ENCODE results near the gene DIP2B.

Gene DIP2B

DNA sequence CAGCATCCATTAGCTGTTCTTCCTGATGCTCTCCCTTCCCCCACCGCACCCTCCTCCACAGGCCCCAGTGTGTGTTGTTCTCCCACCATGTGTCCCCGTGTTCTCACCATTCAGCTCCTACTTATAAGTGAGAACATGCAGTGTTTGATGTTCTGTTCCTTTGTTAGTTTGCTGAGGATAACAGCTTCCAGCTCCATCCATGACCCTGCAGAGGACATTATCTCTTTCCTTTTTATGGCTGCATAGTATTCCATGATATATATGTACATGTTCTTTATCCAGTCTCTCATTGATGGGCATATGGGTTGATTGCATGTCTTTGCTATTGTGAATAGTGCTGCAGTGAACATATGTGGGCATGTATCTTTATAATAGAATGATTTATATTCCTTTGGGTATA is 268.1 kb downstream of the DIP2B start:
- no peak overlapping the region for H3K4me3 ChIP-seq (ENCODE audit: low read length)
- DNase-seq (ENCODE audit: low read depth): no peak
- TF ChIP-seq, protein P1, sequence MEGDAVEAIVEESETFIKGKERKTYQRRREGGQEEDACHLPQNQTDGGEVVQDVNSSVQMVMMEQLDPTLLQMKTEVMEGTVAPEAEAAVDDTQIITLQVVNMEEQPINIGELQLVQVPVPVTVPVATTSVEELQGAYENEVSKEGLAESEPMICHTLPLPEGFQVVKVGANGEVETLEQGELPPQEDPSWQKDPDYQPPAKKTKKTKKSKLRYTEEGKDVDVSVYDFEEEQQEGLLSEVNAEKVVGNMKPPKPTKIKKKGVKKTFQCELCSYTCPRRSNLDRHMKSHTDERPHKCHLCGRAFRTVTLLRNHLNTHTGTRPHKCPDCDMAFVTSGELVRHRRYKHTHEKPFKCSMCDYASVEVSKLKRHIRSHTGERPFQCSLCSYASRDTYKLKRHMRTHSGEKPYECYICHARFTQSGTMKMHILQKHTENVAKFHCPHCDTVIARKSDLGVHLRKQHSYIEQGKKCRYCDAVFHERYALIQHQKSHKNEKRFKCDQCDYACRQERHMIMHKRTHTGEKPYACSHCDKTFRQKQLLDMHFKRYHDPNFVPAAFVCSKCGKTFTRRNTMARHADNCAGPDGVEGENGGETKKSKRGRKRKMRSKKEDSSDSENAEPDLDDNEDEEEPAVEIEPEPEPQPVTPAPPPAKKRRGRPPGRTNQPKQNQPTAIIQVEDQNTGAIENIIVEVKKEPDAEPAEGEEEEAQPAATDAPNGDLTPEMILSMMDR (conservative IDR thresholded peaks at IDR 0.05; ENCODE audit: low read length): no peak

DNA sequence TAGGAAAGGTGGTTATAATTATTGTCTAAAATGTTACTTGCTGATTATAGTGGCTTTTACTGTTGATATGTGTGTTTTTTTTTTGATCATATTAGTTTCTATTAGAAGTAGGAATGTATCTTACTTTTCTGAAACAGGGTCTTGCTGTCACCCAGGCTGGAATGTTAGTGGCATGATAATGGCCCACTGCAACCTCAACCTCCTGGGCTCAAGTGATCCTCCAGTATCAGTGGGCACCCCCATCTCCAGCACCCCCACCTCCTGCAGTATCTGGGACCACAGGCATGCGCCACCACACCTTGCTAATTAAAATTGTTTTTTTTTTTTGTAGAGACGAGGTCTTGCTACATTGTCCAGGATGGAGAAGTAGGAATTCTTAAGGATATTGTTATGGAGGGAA is 270.5 kb downstream of the DIP2B start:
- H3K4me3 ChIP-seq (ENCODE audit: low read length): no peak overlapping the region
- TF ChIP-seq, protein P1 (conservative IDR thresholded peaks at IDR 0.05; ENCODE audit: low read length): no peak
- no peak for DNase-seq (ENCODE audit: low read depth)

DNA sequence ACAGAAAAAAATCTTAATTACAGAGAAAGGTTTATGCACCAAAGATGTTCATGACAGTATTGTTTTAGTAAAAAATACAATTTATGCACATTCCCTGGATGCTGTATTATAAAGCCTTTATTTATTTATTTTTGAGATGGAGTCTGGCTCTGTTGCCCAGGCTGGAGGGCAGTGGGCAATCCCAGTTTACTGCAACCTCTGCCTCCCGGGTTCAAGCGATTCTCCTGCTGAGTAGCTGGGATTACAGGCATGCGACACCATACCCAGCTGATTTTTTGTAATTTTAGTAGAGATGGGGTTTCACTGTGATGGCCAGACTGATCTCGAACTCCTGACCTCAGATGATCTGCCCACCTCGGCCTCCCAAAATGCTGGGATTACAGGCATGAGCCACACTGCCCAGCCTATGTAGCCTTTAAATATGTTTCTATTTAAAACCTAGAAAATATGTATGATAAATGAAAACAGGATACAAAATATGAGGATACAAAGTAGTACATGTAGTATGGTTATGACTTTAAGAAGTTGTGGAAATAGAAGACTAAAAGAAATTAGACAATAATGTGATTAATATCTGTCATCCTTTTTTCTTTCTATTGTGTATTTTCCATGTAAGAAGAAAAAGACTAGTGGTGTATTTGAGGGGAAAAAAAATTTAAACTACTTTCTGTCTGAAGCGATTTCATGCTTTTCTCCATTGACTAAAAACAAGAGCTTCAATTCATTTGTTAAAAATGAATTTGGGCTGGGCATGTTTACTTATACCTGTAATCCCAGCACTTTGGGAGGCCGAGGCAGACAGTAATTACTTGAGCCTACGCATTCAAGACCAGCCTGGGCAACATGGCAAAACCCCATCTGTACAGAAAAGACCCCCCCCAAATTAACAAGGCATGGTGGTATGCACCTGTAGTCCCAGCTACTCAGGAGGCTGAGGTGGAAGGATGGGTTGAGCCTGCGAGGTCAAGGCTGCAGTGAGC is 272.3 kb downstream of the DIP2B start:
- TF ChIP-seq, protein P1 (conservative IDR thresholded peaks at IDR 0.05; ENCODE audit: low read length): no peak
- no peak overlapping the region for H3K4me3 ChIP-seq (ENCODE audit: low read length)
- no peak for DNase-seq (ENCODE audit: low read depth)

DNA sequence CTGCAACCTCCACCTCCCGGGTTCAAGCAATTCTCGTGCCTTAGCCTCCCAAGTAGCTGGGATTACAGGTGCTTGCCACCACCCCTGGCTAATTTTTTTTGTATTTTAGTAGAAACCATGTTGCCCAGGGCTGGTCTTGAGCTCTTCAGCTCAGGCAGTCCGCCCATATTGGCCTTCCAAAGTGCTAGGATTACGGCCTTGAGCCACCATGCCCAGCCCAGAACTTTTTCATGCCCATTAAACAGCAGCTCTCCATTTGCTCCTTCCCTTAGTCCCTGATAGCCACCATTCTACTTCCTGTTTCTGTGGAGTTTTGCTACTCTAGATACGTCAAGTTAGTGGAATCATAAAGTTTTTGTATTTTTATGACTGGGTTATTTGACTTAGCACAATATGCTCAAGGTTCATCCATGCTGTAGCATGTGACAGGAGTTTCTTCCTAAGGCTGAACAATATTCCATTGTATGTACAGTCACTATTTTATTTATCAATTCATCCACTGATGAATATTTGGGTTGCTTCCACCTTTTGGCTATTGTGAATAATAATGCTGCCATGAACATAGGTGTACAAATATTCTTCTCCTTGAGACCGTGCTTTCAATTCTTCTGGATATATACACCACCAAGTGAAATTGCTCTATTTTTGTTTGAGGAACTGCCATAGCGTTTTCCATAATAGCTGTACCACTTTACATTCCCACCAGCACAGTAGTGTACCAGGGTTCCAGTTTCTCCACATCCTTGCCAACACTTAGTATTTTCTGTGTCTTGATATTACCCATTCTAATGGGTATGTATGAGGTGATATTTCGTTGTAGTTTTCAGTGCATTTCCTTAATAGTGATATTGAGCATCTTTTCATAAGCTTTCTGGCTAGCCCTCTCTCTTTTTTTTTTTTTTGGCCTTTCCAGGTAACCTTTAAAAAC is 274.1 kb downstream of the DIP2B start:
- DNase-seq (ENCODE audit: low read depth): no peak
- TF ChIP-seq, protein P1 (conservative IDR thresholded peaks at IDR 0.05; ENCODE audit: low read length): no peak

DNA sequence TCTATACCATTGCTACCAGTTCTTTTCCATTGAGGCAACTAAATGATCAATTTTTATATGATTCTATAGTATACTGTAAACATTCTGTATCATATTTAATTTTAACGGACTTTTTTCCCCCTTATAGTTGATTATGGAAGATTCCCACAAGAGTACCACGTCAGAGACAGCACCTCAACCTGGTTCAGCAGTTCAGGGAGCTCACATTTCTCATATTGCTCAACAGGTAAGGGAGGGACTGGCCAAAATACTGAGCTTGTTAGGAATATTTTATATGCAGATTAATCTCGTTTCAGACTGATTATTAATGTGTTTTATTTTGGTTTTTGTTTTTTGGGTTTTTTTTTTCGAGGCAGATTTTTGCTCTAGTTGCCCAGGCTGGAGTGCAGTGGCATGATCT is 275.2 kb downstream of the DIP2B start:
- TF ChIP-seq, protein P1 (conservative IDR thresholded peaks at IDR 0.05; ENCODE audit: low read length): no peak
- no peak overlapping the region for H3K4me3 ChIP-seq (ENCODE audit: low read length)

More for the DNA sequence above, 274.1 kb downstream of the DIP2B start:
- H3K4me3 ChIP-seq (ENCODE audit: low read length): no peak overlapping the region

DNA sequence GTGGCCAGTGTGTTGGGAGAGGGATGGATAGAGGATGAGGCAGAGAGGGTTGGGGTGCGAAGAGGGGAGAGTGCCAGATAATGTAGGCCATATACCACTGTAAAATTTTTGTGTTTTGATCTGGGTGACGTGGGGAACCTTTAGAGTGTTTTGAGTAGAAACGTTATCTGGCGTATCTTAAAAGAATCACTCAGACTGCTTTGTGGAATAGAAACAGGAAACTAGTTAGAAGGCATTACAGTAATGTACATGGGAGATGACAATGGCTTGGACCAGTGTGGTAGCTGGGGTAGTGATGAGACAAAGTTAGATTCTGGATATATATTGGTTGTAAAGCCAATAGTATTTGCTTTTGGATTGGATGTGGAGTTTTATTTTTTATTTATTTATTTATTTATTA is 279.7 kb downstream of the DIP2B start:
- TF ChIP-seq, protein P1 (conservative IDR thresholded peaks at IDR 0.05; ENCODE audit: low read length): no peak
- no peak overlapping the region for H3K4me3 ChIP-seq (ENCODE audit: low read length)
- DNase-seq (ENCODE audit: low read depth): no peak

More for the DNA sequence above, 275.2 kb downstream of the DIP2B start:
- no peak for DNase-seq (ENCODE audit: low read depth)

Data from AG10803 (cell line).